Raji (cell line): Measurements from ENCODE around the gene ERC1.

Experiments used
- POLR2A ChIP-seq: IDR thresholded peaks from 2 replicates; pipeline ENCODE4 v1.6.1; 2011; ENCODE audit warnings: low read depth, low read length, control low read depth; ENCODE audit not compliant: insufficient read depth

Gene ERC1

DNA sequence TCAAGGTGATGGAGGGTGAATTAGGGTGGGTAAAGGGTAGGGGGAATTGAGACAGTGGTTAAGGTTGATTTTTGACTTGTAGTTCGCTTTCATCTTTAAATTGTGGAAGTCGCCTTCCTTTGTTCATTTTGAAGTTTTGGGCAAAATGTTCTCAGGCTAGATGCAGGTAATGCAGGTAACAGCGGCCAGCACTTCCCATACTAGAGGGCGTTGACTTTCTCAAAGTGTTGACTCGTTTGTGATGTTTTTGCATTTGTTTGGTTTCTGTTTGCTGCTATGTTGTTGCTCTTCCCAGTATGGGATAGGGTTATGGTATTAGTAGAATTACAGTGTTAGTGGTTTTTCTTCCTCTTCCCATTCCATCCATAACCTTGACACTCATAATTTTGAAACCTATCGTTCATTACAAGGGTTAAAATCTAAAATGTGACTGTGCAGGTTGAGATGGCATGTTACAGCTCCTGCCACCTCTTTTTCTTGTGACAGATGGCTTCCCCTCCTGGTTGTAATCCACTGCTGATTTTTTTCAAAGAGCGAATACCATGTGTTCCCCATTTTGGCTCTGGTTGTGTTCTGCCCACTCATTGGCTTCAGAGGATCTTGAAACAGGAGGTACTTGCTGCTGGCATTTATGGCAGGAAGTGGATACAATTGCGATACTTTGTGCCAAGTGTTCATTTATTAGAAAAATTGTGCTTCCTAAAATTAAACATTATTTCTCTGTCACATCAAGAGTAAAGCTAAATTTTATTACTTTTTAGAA, 57.1 kb downstream of the ERC1 start:
- no peak for TF ChIP-seq POLR2A

DNA sequence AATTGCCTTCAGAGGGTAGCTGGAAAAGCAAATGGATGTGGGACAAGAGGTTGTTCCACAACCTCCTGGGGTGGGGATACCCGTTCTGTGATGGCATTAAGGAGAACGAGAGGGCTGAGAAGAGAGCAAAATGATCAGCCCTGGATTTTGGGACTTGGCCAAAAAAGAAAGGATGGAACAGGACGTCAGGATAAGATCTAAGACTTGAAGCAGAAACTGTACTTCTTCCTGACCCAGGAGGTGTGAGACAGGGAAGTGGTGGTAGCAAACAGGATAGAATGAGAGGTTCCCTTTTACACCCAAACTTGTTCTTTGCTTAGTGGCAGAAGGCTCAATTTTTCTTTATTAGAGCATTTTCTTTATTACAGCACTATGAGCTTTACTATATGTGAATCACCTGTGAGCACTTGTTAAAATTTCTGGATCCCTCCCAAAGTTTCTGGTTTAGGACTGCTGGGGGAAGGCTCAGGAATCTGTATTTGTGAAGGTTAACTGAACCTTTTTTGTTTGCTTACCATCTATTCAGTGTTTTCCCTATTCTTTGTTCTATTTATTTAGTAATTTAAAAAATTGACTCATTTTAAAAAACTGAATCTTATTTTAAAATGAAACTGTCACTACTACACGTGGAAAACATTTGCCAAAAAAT, 59.2 kb downstream of the ERC1 start:
- TF ChIP-seq POLR2A = no peak

GRCh38 chr12:1053690-1054089, 62.7 kb downstream of the ERC1 start:
- no peak for TF ChIP-seq POLR2A

- no peak for TF ChIP-seq POLR2A
Observed at GRCh38 chr12:1054117-1054870, 63.3 kb downstream of the ERC1 start.

- no peak for TF ChIP-seq POLR2A
Observed at GRCh38 chr12:1056390-1056789, 65.4 kb downstream of the ERC1 start.

DNA sequence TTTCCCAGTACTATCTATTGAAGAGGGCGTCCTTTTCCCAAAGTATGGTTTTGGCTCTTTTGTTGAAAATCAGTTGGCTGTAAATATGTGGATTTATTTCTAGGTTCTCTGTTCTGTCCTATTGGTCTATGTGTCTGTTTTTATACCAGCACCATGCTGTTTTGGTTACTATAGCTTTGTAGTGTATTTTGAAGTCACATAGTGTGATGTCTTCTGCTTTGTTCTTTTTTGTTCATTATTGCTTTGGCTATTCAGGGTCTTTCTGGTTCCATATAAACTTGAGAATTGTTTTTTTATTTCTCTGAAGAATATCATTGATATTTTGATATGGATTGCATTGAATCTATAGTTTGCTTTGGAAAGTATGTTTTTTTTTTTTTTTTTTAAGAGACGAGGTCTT, 67.4 kb downstream of the ERC1 start:
- TF ChIP-seq POLR2A = no peak

DNA sequence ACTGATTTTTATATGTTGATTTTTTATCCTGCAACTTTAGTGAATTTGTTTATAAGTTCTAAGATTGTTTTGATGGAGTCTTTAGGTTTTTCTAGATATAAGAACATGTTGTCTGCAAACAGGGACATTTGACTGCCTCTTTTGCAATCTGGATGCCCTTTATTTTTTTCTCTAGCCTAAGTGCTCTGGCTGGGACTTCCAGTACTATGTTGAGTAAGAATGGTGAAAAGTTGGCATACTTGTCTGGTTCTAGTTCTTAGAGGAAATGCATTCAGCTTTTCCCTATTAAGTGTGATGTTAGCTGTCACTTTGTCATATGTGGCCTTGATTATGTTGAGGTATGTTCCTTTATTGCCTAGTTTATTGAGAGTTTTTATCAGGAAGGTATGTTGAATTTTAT, 68.1 kb downstream of the ERC1 start:
- TF ChIP-seq POLR2A = no peak

DNA sequence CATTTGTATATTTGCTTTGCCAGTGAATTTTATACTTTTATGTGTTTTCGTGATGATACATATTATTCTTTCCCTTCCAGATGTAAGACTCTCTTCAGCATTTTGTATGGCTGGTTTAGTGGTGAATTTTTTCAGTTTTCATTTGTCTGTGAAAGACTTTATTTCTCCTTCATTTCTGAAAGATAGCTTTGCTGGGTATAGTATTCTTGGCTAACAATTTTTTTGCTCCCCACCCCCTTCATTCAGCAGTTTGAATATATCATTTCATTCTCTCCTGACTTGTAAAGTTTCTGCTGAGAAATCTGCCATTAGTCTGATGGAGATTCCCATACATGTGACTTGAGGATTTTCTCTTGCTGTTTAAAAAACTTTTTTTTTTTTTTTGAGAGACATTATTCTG, 72.8 kb downstream of the ERC1 start:
- no peak for TF ChIP-seq POLR2A

- no peak for TF ChIP-seq POLR2A
Observed at GRCh38 chr12:1064317-1064716, 73.3 kb downstream of the ERC1 start.

DNA sequence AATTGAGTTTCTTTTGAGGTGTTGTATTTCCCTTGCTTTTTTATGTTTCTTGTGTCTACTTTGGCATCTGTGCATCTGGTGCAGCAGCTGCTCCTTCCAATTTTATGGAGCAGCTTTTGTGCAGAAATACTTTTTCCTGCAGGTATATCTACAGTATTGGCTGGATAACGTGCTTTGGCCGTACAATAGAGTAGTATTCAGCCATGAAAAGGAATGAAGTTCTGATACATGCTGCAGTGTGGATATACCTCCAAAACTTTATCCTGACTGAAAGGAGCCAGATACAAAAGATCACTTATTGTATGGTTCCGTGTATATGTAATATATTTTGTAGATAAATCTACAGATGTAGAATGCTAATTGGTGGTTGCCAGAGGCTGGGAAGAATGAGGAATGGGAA, 74.6 kb downstream of the ERC1 start:
- no peak for TF ChIP-seq POLR2A

- TF ChIP-seq POLR2A = no peak
Observed at GRCh38 chr12:1069846-1070245, 78.8 kb downstream of the ERC1 start.

GRCh38 chr12:1071182-1071581, 80.2 kb downstream of the ERC1 start:
- no peak for TF ChIP-seq POLR2A

- TF ChIP-seq POLR2A = no peak
Observed at GRCh38 chr12:1073652-1074051, 82.6 kb downstream of the ERC1 start.

DNA sequence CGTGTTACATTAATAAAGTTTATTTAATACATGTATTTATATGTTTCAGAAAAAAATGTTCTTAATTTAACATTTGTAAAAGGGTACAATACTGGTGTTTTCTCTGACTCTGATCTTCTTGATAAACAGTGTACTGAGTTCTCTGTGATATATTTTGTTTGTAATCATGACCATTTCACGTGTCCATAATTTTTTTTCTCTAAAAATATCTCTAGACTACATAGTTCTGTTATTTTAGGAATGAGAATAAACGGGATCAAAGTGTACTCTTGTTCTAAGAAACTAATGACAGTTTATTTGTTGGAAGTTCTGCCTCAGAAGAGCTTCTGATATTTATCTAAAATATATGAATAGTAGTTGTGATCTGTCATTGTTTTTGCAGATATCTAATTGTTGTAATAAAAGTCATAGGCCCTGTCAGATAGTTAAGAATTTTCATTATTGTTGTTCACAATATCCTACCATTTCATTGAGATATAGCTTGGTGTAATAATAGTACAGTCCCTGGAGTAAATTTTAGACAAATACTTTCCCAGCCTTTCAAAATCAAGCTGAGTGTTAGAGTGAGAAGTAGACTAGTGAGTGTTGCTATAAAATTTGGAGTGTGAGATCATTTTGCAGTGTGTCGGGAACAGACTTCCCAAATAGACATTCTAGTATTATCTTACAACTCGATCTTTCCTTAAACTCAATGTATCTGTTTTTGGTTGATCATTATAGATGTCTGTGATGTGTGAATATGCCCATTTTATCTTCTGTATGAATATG, 86.2 kb downstream of the ERC1 start:
- no peak for TF ChIP-seq POLR2A

- TF ChIP-seq POLR2A = no peak
Observed at GRCh38 chr12:1078002-1078401, 87.0 kb downstream of the ERC1 start.
